Kidney (tissue), 14 donors: ENCODE results near the gene KIF19. TPM values are rescaled to one million over a fixed set of nuclear protein-coding genes. Genes with fewer than 3 reads are reported as not detected.

Experiments
- DNase-seq, 5 donors: peaks; one replicate each; pipeline ENCODE4 v3.0.0-alpha.2; 2013 to 2020
- FAIRE-seq: peaks from 2 replicates; lab custom pipeline; 2012; peaks lifted over from hg19 to GRCh38; lab: Jason Lieb, UNC
- H3K27ac ChIP-seq, 2 donors: one replicate each; pipeline ENCODE4 v1.7.0; 2013; ENCODE audit warnings: low read depth in 2 of 2, low read length in 2 of 2, inconsistent platforms in 1 of 2
- H3K27me3 ChIP-seq: one replicate; pipeline ENCODE4 v1.7.1; 2013; ENCODE audit warnings: low read length, inconsistent platforms; ENCODE audit not compliant: control insufficient read depth, insufficient read depth
- H3K36me3 ChIP-seq, 3 donors: one replicate each; pipeline versions ENCODE4 v1.7.0 to v1.7.1; 2013; ENCODE audit warnings: low read length in 3 of 3, control low read depth in 1 of 3, inconsistent platforms in 1 of 3; ENCODE audit not compliant: insufficient read depth in 3 of 3, control insufficient read depth in 2 of 3
- H3K4me1 ChIP-seq, 3 donors: one replicate each; pipeline versions ENCODE4 v1.7.0 to v1.7.1; 2013; ENCODE audit warnings: low read length in 3 of 3, inconsistent platforms in 1 of 3, low read depth in 1 of 3; ENCODE audit not compliant: control insufficient read depth in 2 of 3, insufficient read depth in 2 of 3
- H3K4me3 ChIP-seq, 3 donors: one replicate each; pipeline versions ENCODE4 v1.7.0 to v1.8.1; 2013; ENCODE audit warnings: low read length in 3 of 3, control low read depth in 1 of 3, inconsistent platforms in 1 of 3
- H3K9ac ChIP-seq, 3 donors: one replicate each; pipeline versions ENCODE4 v1.7.0 to v1.7.1; 2013; ENCODE audit warnings: low read length in 3 of 3, control low read depth in 1 of 3, inconsistent platforms in 1 of 3
- H3K9me3 ChIP-seq, 3 donors: one replicate each; pipeline versions ENCODE4 v1.7.0 to v1.7.1; 2013; ENCODE audit warnings: low read length in 3 of 3, control low read depth in 1 of 3, inconsistent platforms in 1 of 3; ENCODE audit not compliant: control insufficient read depth in 2 of 3, insufficient read depth in 1 of 3
- CTCF ChIP-seq: IDR thresholded peaks from 3 replicates; pipeline ENCODE4 v1.5.1; 2012; ENCODE audit warnings: mild to moderate bottlenecking, moderate library complexity, borderline replicate concordance; ENCODE audit not compliant: insufficient read depth; ENCODE audit errors: extremely low read depth
- intact Hi-C: fragments of 100-400 bp; cut with DNase I; formaldehyde crosslinking; loops from one replicate; pipeline ENCODE4 v1.11.1; 2022
- polyA plus RNA-seq: library from polyadenylated mRNA; stranded (reverse); fragments of 350-450 nt; fragmentation: Illumina TruSeq; extraction: RNeasy Lipid Tissue Mini Kit (QIAGEN cat#74804); gene quantifications from one replicate; pipeline ENCODE4 v1.2.3, GENCODE V29; 2014; ENCODE audit warnings: low read depth, low replicate concordance; ENCODE audit not compliant: insufficient read depth
- total RNA-seq: library from RNA; stranded (reverse); fragmentation: NEBNext Ultra II Directional; extraction: Animal tissue kit (Norgen Biotek cat#: 25700); gene quantifications from one replicate; pipeline ENCODE4 v1.2.1, GENCODE V29; 2021
- donor health status: control.
- donor health status: control.
- donor health status: control.
- donor health status: control.
- donor health status: control.
- donor health status: DM: yes; HTN: yes; CAD: no.
- donor health status: Normal renal cell carcinoma (clear cell type).

KIF19 gene
- total and polyA plus RNA-seq, 2 donors from 2014 or later, result 0.85 TPM; not detected in 1

GRCh38 chr17:74379495-74380085 is 53.6 kb downstream of the KIF19 start:
- peaks cover 0 to 13% (median 0%) of the 10 kb centered on the region in 3 donors for H3K4me1 ChIP-seq
- H3K27ac ChIP-seq, result no peak overlapping the region
- H3K36me3 ChIP-seq, result no peaks in the 10 kb centered on the region
- no peaks in the 10 kb centered on the region for H3K9me3 ChIP-seq
- FAIRE-seq (no peak), DNase-seq (peak; percentile 95 to 96 (median 96))
- intact Hi-C loops, result loop anchor here (5.0 kb wide), 1 partner anchor 78 kb away; no protein-coding TSS in a partner anchor
- peak; percentile 100 for TF ChIP-seq CTCF
- H3K4me3 ChIP-seq, result no peak overlapping the region
- no peaks in the 10 kb centered on the region for H3K27me3 ChIP-seq
- H3K9ac ChIP-seq, result peak overlapping the region in 1 of 3 donors; percentile 60

- no peak for FAIRE-seq
- no peak overlapping the region for H3K4me3 ChIP-seq
- peak in 2 of 5 donors; percentile 20 to 33 for DNase-seq
- peak; percentile 14 for TF ChIP-seq CTCF
- peak overlapping the region; percentile 32 to 41 for H3K27ac ChIP-seq
- H3K27me3 ChIP-seq, result no peaks in the 10 kb centered on the region
- H3K9ac ChIP-seq, result peak overlapping the region in 1 of 3 donors; percentile 60
- H3K9me3 ChIP-seq, result no peaks in the 10 kb centered on the region
- H3K4me1 ChIP-seq, result peaks cover 0 to 13% (median 0%) of the 10 kb centered on the region in 3 donors
- no peaks in the 10 kb centered on the region for H3K36me3 ChIP-seq
- intact Hi-C loops, result no loop called here
Measured at GRCh38 chr17:74380086-74380958, 54.3 kb downstream of the KIF19 start.

DNA sequence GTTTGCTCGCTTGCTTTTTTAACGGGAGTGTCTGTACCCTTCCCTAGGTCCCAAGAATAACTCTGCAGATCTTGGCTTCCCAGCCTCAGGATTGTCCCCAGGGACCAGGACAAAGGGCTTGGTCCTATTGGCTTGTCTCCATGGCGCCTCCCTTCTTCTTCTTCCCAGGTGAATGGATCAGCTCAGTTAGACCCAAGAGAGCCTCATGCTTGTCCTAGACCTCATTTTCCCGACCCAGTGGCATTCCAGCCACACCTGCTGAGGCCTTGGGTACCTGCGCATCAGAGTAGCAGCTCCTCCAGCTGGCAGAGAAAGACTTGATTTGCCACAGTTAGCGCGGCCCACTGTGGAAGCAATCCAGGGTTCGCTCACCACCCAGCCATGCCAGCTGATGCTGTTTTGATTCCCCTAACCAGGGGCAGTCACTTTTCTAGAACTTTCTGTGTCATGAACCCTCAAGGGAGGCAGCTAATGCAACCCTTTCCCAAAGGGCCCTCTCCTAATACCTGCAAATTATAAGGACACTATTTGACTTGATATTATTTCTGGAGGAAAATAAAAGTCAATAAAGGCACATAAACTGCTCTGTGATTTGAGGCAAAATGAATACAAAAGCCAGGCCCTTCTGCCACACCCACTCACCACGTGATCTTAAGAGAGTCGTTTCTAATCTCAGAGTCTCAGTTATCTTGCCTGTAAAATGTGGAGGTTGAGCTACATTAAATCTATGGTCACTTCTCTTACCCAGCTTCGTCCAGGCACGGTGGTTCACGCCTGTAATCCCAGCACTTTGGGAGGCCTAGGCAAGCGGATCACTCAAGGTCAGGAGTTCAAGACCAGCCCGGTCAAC is 55.2 kb downstream of the KIF19 start:
- H3K27ac ChIP-seq, result no peak overlapping the region

More for the DNA sequence above, 55.2 kb downstream of the KIF19 start:
- Histone ChIP-seq H3K4me3 (no peak overlapping the region), H3K4me1 (peaks cover 0 to 14% (median under 1%) of the 10 kb centered on the region in 3 donors), H3K27me3 (no peaks in the 10 kb centered on the region), H3K9me3 (no peaks in the 10 kb centered on the region), H3K36me3 (no peaks in the 10 kb centered on the region), H3K9ac (no peak overlapping the region)
- intact Hi-C loops, result no loop called here
- no peak for TF ChIP-seq CTCF
- DNase-seq (no peak), FAIRE-seq (no peak)
